NCI-H128 (cell line): ENCODE data around the gene OR14A16.

Experiments used
- DNase-seq: peaks from one replicate; lab custom pipeline; 2025; ENCODE audit not compliant: unreplicated experiment; lab: John Stamatoyannopoulos, UW

OR14A16 gene

GRCh38 chr1:247769603-247770002, 54.3 kb downstream of the OR14A16 start:
- DNase-seq: no peak
